Tibial nerve (tissue), 4 donors: ENCODE data around the gene NR2C2. TPM values are rescaled to one million over a fixed set of nuclear protein-coding genes. Genes with fewer than 3 reads are reported as not detected.

Experiments used
- DNase-seq, 2 donors: peaks; one replicate each; pipeline ENCODE4 v3.0.0-alpha.2; 2019; ENCODE audit warnings: low spot score in 2 of 2
- H3K27ac ChIP-seq, 4 donors: fragments of 200-600 bp; sonication (generic) in 3 of 4; one replicate each; pipeline ENCODE4 v1.5.1; 2017 to 2019; ENCODE audit warnings: mild to moderate bottlenecking in 1 of 4
- H3K27me3 ChIP-seq, 2 donors: fragments of 200-600 bp; sonication (generic) in 1 of 2; one replicate each; pipeline versions ENCODE4 v1.5.1 to v1.6.0; 2017 to 2019
- H3K36me3 ChIP-seq, 3 donors: fragments of 200-600 bp; sonication (generic); one replicate each; pipeline ENCODE4 v1.5.1; 2018 to 2019
- H3K4me1 ChIP-seq, 4 donors: fragments of 200-600 bp; sonication (generic) in 3 of 4; one replicate each; pipeline ENCODE4 v1.5.1; 2017 to 2019
- H3K4me3 ChIP-seq, 4 donors: fragments of 200-600 bp; sonication (generic) in 3 of 4; one replicate each; pipeline ENCODE4 v1.5.1; 2017 to 2019; ENCODE audit warnings: mild to moderate bottlenecking in 1 of 4, moderate library complexity in 1 of 4
- H3K9me3 ChIP-seq, 4 donors: fragments of 200-600 bp; sonication (generic) in 3 of 4; one replicate each; pipeline ENCODE4 v1.5.1; 2017 to 2019
- CTCF ChIP-seq, 5 experiments: fragments of 200-600 bp in 3 of 5; fragments of 450-650 bp in 2 of 5; sonication (generic) in 3 of 5; IDR thresholded peaks; one replicate each; pipeline ENCODE4 v1.5.1; 2016 to 2019; ENCODE audit warnings: antibody characterized with exemption in 5 of 5, mild to moderate bottlenecking in 3 of 5, moderate library complexity in 2 of 5
- EP300 ChIP-seq, 2 donors: sonication (generic); formaldehyde crosslinking; IDR thresholded peaks; one replicate each; pipeline ENCODE4 v1.6.1; 2017; ENCODE audit warnings: antibody characterized with exemption in 2 of 2, mild to moderate bottlenecking in 1 of 2
- POLR2A ChIP-seq, 2 donors: fragments of 450-650 bp; IDR thresholded peaks; one replicate each; pipeline ENCODE4 v1.6.1; 2017; ENCODE audit warnings: antibody characterized with exemption in 2 of 2, mild to moderate bottlenecking in 2 of 2, moderate library complexity in 2 of 2
- WGBS, 2 donors: methylation state at CpG; one replicate each; pipeline ENCODE4 v1.1.5; 2018; 5-methylcytosine and 5-hydroxymethylcytosine counted together
- total RNA-seq, 4 donors: library from RNA; depleted of rRNA; stranded (reverse); fragments of >200 nt; gene quantifications; one replicate each; pipeline ENCODE4 v1.1.0, GENCODE V29; 2016

NR2C2 gene
- total RNA-seq, 4 donors from 2014 or later, result 34.5 to 54.3 (median 44.4) TPM

- no peaks in the 10 kb centered on the region for H3K4me1 ChIP-seq
- peaks cover 3 to 86% (median 9%) of the 10 kb centered on the region in 3 donors for H3K36me3 ChIP-seq
- no peaks in the 10 kb centered on the region for H3K27me3 ChIP-seq
- H3K9me3 ChIP-seq, result no peaks in the 10 kb centered on the region
- DNase-seq, result no peak
- WGBS, 2 donors, result 75 to 83% methylated on average over 1 of the region's 1 CpG
- TF ChIP-seq EP300 (IDR thresholded peaks at IDR 0.05) (no peak), CTCF (IDR thresholded peaks at IDR 0.05) (peak in 3 of 5 experiments; percentile 23 to 43 (median 31)), POLR2A (IDR thresholded peaks at IDR 0.05) (no peak)
- no peak overlapping the region for H3K4me3 ChIP-seq
- H3K27ac ChIP-seq, result no peak overlapping the region
Observed at GRCh38 chr3:15051531-15051930, 104.1 kb downstream of the NR2C2 start.

- WGBS, 2 donors, result 90% methylated on average over 13 to 14 of the region's 14 CpGs
- Histone ChIP-seq H3K36me3 (peaks cover 3 to 86% (median 9%) of the 10 kb centered on the region in 3 donors), H3K27ac (no peak overlapping the region), H3K4me1 (no peaks in the 10 kb centered on the region), H3K4me3 (no peak overlapping the region), H3K9me3 (no peaks in the 10 kb centered on the region), H3K27me3 (no peaks in the 10 kb centered on the region)
- DNase-seq, result no peak
- no peak for TF ChIP-seq CTCF (IDR thresholded peaks at IDR 0.05)
- TF ChIP-seq POLR2A (IDR thresholded peaks at IDR 0.05), result no peak
- TF ChIP-seq EP300 (IDR thresholded peaks at IDR 0.05), result no peak
Observed at GRCh38 chr3:15052335-15053242, 105.2 kb downstream of the NR2C2 start.

- no peak overlapping the region for H3K4me3 ChIP-seq
- peaks cover 3 to 87% (median 9%) of the 10 kb centered on the region in 3 donors for H3K36me3 ChIP-seq
- no peak overlapping the region for H3K27ac ChIP-seq
- DNase-seq, result no peak
- WGBS, 2 donors, result 96 to 97% methylated on average over 4 of the region's 4 CpGs
- TF ChIP-seq EP300 (IDR thresholded peaks at IDR 0.05) (no peak), POLR2A (IDR thresholded peaks at IDR 0.05) (no peak), CTCF (IDR thresholded peaks at IDR 0.05) (no peak)
- no peaks in the 10 kb centered on the region for H3K4me1 ChIP-seq
- H3K9me3 ChIP-seq, result no peaks in the 10 kb centered on the region
- no peaks in the 10 kb centered on the region for H3K27me3 ChIP-seq
Observed at GRCh38 chr3:15053541-15053940, 106.2 kb downstream of the NR2C2 start.

GRCh38 chr3:15055019-15055557, 107.7 kb downstream of the NR2C2 start:
- H3K9me3 ChIP-seq, result no peaks in the 10 kb centered on the region
- H3K4me1 ChIP-seq, result no peaks in the 10 kb centered on the region
- H3K36me3 ChIP-seq, result peaks cover 0 to 83% (median 5%) of the 10 kb centered on the region in 3 donors
- TF ChIP-seq EP300 (IDR thresholded peaks at IDR 0.05), result no peak
- TF ChIP-seq POLR2A (IDR thresholded peaks at IDR 0.05), result no peak
- TF ChIP-seq CTCF (IDR thresholded peaks at IDR 0.05), result no peak
- no peaks in the 10 kb centered on the region for H3K27me3 ChIP-seq
- DNase-seq, result no peak
- 90 to 95% methylated on average over 8 of the region's 8 CpGs for WGBS, 2 donors
- no peak overlapping the region for H3K27ac ChIP-seq
- H3K4me3 ChIP-seq, result no peak overlapping the region
